HEK293T (cell line): ENCODE results near the gene PYGB.

Experiments
- ARNT ChIP-seq: fragments of 450-650 bp; IDR thresholded peaks from 2 replicates; pipeline ENCODE4 v1.6.1; 2017; ENCODE audit warnings: mild to moderate bottlenecking
- BHLHE40 ChIP-seq: fragments of 450-650 bp; IDR thresholded peaks from 2 replicates; pipeline ENCODE4 v1.6.1; 2016; ENCODE audit warnings: mild to moderate bottlenecking, moderate library complexity, borderline replicate concordance
- CTBP1 ChIP-seq: fragments of 450-650 bp; IDR thresholded peaks from 2 replicates; pipeline ENCODE4 v1.6.1; 2016; ENCODE audit warnings: borderline replicate concordance
- ELF4 ChIP-seq: fragments of 450-650 bp; IDR thresholded peaks from 2 replicates; pipeline ENCODE4 v1.6.1; 2017; ENCODE audit warnings: antibody characterized with exemption
- FOXA1 ChIP-seq: fragments of 450-650 bp; IDR thresholded peaks from 2 replicates; pipeline ENCODE4 v1.6.1; 2016; ENCODE audit warnings: mild to moderate bottlenecking
- FOXK2 ChIP-seq: fragments of 450-650 bp; IDR thresholded peaks from 2 replicates; pipeline ENCODE4 v1.6.1; 2016; ENCODE audit warnings: mild to moderate bottlenecking
- FOXM1 ChIP-seq: fragments of 450-650 bp; IDR thresholded peaks from 2 replicates; pipeline ENCODE4 v1.6.1; 2017; ENCODE audit warnings: mild to moderate bottlenecking, borderline replicate concordance
- HDGF ChIP-seq: fragments of 450-650 bp; IDR thresholded peaks from 2 replicates; pipeline ENCODE4 v1.6.1; 2017; ENCODE audit warnings: antibody characterized with exemption, borderline replicate concordance
- LEF1 ChIP-seq: fragments of 450-650 bp; IDR thresholded peaks from 2 replicates; pipeline ENCODE4 v1.6.1; 2017; ENCODE audit warnings: mild to moderate bottlenecking, borderline replicate concordance
- PKNOX1 ChIP-seq: fragments of 450-650 bp; IDR thresholded peaks from 2 replicates; pipeline ENCODE4 v1.6.1; 2016
- SP1 ChIP-seq: fragments of 450-650 bp; IDR thresholded peaks from 2 replicates; pipeline ENCODE4 v1.6.1; 2017
- SUZ12 ChIP-seq: fragments of 450-650 bp; IDR thresholded peaks from 2 replicates; pipeline ENCODE4 v1.6.1; 2016; ENCODE audit warnings: mild to moderate bottlenecking
- ZNF384 ChIP-seq: fragments of 450-650 bp; IDR thresholded peaks from 2 replicates; pipeline ENCODE4 v1.6.1; 2016

GRCh38 chr20:25280574-25281535, 33.0 kb downstream of the PYGB start:
- TF ChIP-seq FOXM1: no peak
- TF ChIP-seq SP1: no peak
- no peak for TF ChIP-seq ARNT
- TF ChIP-seq SUZ12: no peak
- no peak for TF ChIP-seq BHLHE40
- TF ChIP-seq CTBP1: no peak
- TF ChIP-seq ELF4: no peak
- no peak for TF ChIP-seq FOXK2
- no peak for TF ChIP-seq PKNOX1
- no peak for TF ChIP-seq ZNF384
- TF ChIP-seq HDGF: no peak
- TF ChIP-seq FOXA1: no peak
- TF ChIP-seq LEF1: no peak
